ENCODE measurements around the gene ATF6.
"Not testable (repeated sequence)": the region's sequence is repeated elsewhere in the genome, so short reads cannot be mapped to it uniquely, and the experiment has no call there.

- TF ChIP-seq, protein P1, sequence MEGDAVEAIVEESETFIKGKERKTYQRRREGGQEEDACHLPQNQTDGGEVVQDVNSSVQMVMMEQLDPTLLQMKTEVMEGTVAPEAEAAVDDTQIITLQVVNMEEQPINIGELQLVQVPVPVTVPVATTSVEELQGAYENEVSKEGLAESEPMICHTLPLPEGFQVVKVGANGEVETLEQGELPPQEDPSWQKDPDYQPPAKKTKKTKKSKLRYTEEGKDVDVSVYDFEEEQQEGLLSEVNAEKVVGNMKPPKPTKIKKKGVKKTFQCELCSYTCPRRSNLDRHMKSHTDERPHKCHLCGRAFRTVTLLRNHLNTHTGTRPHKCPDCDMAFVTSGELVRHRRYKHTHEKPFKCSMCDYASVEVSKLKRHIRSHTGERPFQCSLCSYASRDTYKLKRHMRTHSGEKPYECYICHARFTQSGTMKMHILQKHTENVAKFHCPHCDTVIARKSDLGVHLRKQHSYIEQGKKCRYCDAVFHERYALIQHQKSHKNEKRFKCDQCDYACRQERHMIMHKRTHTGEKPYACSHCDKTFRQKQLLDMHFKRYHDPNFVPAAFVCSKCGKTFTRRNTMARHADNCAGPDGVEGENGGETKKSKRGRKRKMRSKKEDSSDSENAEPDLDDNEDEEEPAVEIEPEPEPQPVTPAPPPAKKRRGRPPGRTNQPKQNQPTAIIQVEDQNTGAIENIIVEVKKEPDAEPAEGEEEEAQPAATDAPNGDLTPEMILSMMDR (IDR thresholded peaks at IDR 0.05): not testable (repeated sequence)
- TF ChIP-seq POLR2A (IDR thresholded peaks at IDR 0.05): not testable (repeated sequence)
These were observed 3.5 kb downstream of the ATF6 start for GRCh38 chr1:161769673-161770045.
